ENCODE data around the gene TUBGCP6.

DNA sequence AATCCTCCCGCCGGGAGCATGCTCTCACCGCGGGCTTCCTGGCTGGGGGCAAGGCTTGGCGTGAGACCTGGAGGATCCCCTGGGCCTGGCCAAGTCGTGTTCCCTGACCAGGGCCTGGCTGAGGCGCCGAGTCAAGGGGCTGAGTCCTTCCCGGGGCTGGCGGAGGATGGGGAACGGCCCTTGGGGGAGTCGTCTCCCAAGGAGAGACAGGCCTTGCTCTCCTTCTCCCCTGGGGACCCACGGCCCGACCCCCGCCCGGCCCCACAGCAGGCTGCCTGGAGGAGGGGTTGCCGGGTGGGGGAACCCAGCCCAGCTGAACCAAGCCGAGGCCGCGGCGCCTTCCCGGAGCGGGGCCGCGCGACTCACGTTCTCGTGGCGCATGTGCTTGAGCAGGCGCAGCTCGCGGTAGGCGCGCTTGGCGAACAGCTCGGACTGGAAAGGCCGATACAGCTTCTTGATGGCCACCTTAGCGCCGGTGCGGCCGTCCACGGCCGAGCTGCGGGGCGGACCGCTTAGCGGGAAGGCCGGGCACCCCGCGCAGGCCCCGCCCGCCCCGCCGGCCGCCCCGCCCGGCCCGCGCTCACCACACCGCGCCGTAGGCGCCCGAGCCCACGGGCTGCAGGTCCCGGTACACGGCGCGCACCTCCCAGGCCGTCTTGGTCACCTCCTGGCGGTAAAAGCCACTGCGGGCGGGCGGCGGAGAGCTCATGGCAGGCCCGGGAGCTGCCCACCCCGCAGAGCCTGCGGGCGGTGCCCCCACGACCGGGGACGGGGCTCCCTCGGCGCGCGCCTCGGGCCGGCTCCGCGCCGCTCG lies 16.2 kb upstream of the TUBGCP6 start:
- TF ChIP-seq GATA2 (IDR thresholded peaks at IDR 0.05; ENCODE audit: low read depth, low read length): no peak
- no peak for TF ChIP-seq GATA3 (IDR thresholded peaks at IDR 0.05; ENCODE audit: low read depth, low read length)
